Skeletal muscle tissue (tissue), 4 donors: ENCODE results near the gene PTPRG. TPM values are rescaled to one million over a fixed set of nuclear protein-coding genes. Genes with fewer than 3 reads are reported as not detected.
A peak's percentile ranks its signal among the peaks of the same experiment; 100 is the strongest.

ENCODE experiments used
- H3K27ac ChIP-seq: one replicate; pipeline ENCODE4 v1.7.0; 2013; ENCODE audit warnings: mild to moderate bottlenecking, low read depth, low read length, inconsistent platforms
- H3K27me3 ChIP-seq, 3 donors: one replicate each; pipeline ENCODE4 v1.7.0; 2013; ENCODE audit warnings: low read length in 3 of 3; ENCODE audit not compliant: control insufficient read depth in 3 of 3, insufficient read depth in 3 of 3
- H3K36me3 ChIP-seq, 3 donors: one replicate each; pipeline ENCODE4 v1.7.0; 2013; ENCODE audit warnings: low read length in 3 of 3; ENCODE audit not compliant: control insufficient read depth in 3 of 3, insufficient read depth in 3 of 3
- H3K4me1 ChIP-seq, 3 donors: one replicate each; pipeline ENCODE4 v1.7.0; 2013; ENCODE audit warnings: low read length in 3 of 3, mild to moderate bottlenecking in 3 of 3; ENCODE audit not compliant: control insufficient read depth in 3 of 3, insufficient read depth in 3 of 3
- H3K4me3 ChIP-seq, 3 donors: one replicate each; pipeline ENCODE4 v1.7.0; 2013; ENCODE audit warnings: low read length in 3 of 3
- H3K9ac ChIP-seq, 3 donors: one replicate each; pipeline ENCODE4 v1.7.0; 2013; ENCODE audit warnings: low read length in 3 of 3, mild to moderate bottlenecking in 3 of 3, moderate library complexity in 2 of 3, low read depth in 1 of 3
- H3K9me3 ChIP-seq, 3 donors: one replicate each; pipeline ENCODE4 v1.7.0; 2013; ENCODE audit warnings: low read length in 3 of 3; ENCODE audit not compliant: control insufficient read depth in 3 of 3
- total RNA-seq: library from RNA; depleted of rRNA; stranded (reverse); fragments of >200 nt; gene quantifications from one replicate; pipeline ENCODE4 v1.2.3, GENCODE V29; 2014
- donor health status: Osteomylitis.

PTPRG gene
- total RNA-seq, 1 donor from 2014 or later, result 48.5 TPM

GRCh38 chr3:61582287-61582686, 20.9 kb downstream of the PTPRG start:
- Histone ChIP-seq H3K27me3 (no peaks in the 10 kb centered on the region), H3K36me3 (no peaks in the 10 kb centered on the region), H3K9me3 (no peaks in the 10 kb centered on the region), H3K9ac (no peak overlapping the region), H3K4me1 (peaks cover 7 to 14% (median 11%) of the 10 kb centered on the region in 3 donors), H3K4me3 (no peak overlapping the region), H3K27ac (no peak overlapping the region)

GRCh38 chr3:61582846-61583245, 21.5 kb downstream of the PTPRG start:
- H3K27ac ChIP-seq, result no peak overlapping the region
- H3K9me3 ChIP-seq, result no peaks in the 10 kb centered on the region
- H3K9ac ChIP-seq, result no peak overlapping the region
- H3K4me1 ChIP-seq, result peaks cover 7 to 14% (median 11%) of the 10 kb centered on the region in 3 donors
- H3K4me3 ChIP-seq, result no peak overlapping the region
- no peaks in the 10 kb centered on the region for H3K36me3 ChIP-seq
- no peaks in the 10 kb centered on the region for H3K27me3 ChIP-seq

GRCh38 chr3:61583890-61584875, 22.8 kb downstream of the PTPRG start:
- Histone ChIP-seq H3K4me3 (no peak overlapping the region), H3K27me3 (no peaks in the 10 kb centered on the region), H3K9ac (no peak overlapping the region), H3K9me3 (no peaks in the 10 kb centered on the region), H3K4me1 (peaks cover 7 to 11% (median 7%) of the 10 kb centered on the region in 3 donors), H3K36me3 (no peaks in the 10 kb centered on the region), H3K27ac (no peak overlapping the region)

- Histone ChIP-seq H3K36me3 (no peaks in the 10 kb centered on the region), H3K27me3 (no peaks in the 10 kb centered on the region), H3K4me3 (no peak overlapping the region), H3K4me1 (peaks cover 8 to 13% (median 8%) of the 10 kb centered on the region in 3 donors), H3K9ac (no peak overlapping the region), H3K27ac (no peak overlapping the region), H3K9me3 (no peaks in the 10 kb centered on the region)
Observed at GRCh38 chr3:61589856-61590255, 28.5 kb downstream of the PTPRG start.

GRCh38 chr3:61591300-61591699, 29.9 kb downstream of the PTPRG start:
- Histone ChIP-seq H3K9me3 (no peaks in the 10 kb centered on the region), H3K4me1 (peaks cover 11 to 17% (median 12%) of the 10 kb centered on the region in 3 donors)

GRCh38 chr3:61593446-61594029, 32.2 kb downstream of the PTPRG start:
- Histone ChIP-seq H3K27me3 (no peaks in the 10 kb centered on the region), H3K4me3 (no peak overlapping the region), H3K27ac (no peak overlapping the region), H3K36me3 (no peaks in the 10 kb centered on the region), H3K4me1 (peaks cover 12 to 20% (median 12%) of the 10 kb centered on the region in 3 donors), H3K9me3 (no peaks in the 10 kb centered on the region), H3K9ac (no peak overlapping the region)

More at GRCh38 chr3:61591300-61591699, 29.9 kb downstream of the PTPRG start:
- H3K4me3 ChIP-seq, result no peak overlapping the region
- H3K9ac ChIP-seq, result no peak overlapping the region
- no peaks in the 10 kb centered on the region for H3K36me3 ChIP-seq
- H3K27ac ChIP-seq, result no peak overlapping the region
- no peaks in the 10 kb centered on the region for H3K27me3 ChIP-seq

- peak overlapping the region; percentile 11 for H3K27ac ChIP-seq
- H3K36me3 ChIP-seq, result no peaks in the 10 kb centered on the region
- H3K9me3 ChIP-seq, result no peaks in the 10 kb centered on the region
- peaks cover 12 to 20% (median 14%) of the 10 kb centered on the region in 3 donors for H3K4me1 ChIP-seq
- H3K4me3 ChIP-seq, result peak overlapping the region in 2 of 3 donors; percentile 4 to 25
- H3K9ac ChIP-seq, result peak overlapping the region in 1 of 3 donors; percentile 37
- no peaks in the 10 kb centered on the region for H3K27me3 ChIP-seq
Observed at GRCh38 chr3:61594144-61594963, 33.0 kb downstream of the PTPRG start.

- H3K9ac ChIP-seq, result no peak overlapping the region
- H3K36me3 ChIP-seq, result no peaks in the 10 kb centered on the region
- H3K4me3 ChIP-seq, result peak overlapping the region in 2 of 3 donors; percentile 25 to 57
- H3K9me3 ChIP-seq, result no peaks in the 10 kb centered on the region
- H3K4me1 ChIP-seq, result peaks cover 12 to 20% (median 14%) of the 10 kb centered on the region in 3 donors
- peak overlapping the region; percentile 11 for H3K27ac ChIP-seq
- H3K27me3 ChIP-seq, result no peaks in the 10 kb centered on the region
Observed at GRCh38 chr3:61594964-61595285, 33.6 kb downstream of the PTPRG start.

GRCh38 chr3:61595288-61595687, 33.9 kb downstream of the PTPRG start:
- H3K4me3 ChIP-seq, result peak overlapping the region in 2 of 3 donors; percentile 17 to 25
- H3K9me3 ChIP-seq, result no peaks in the 10 kb centered on the region
- H3K4me1 ChIP-seq, result peaks cover 12 to 20% (median 14%) of the 10 kb centered on the region in 3 donors
- H3K27ac ChIP-seq, result peak overlapping the region; percentile 11
- no peaks in the 10 kb centered on the region for H3K36me3 ChIP-seq
- no peak overlapping the region for H3K9ac ChIP-seq
- H3K27me3 ChIP-seq, result no peaks in the 10 kb centered on the region
